GM18519 (cell line): Measurements from ENCODE around the gene SSX3.
"Not testable (repeated sequence)": the region's sequence is repeated elsewhere in the genome, so short reads cannot be mapped to it uniquely, and the experiment has no call there.

ENCODE experiments used
- ATAC-seq: cut with Tn5 transposase; IDR thresholded peaks from one replicate; pipeline ENCODE4 v1.9.1; 2021; ENCODE audit warnings: mild to moderate bottlenecking, moderate library complexity; ENCODE audit not compliant: unreplicated experiment, low FRiP score

Gene SSX3

GRCh38 chrX:48356315-48357094 is at the start of gene SSX3:
SSX3 (minus strand) TSS chrX:48356703; CDS start chrX:48355249, 1,454 bp downstream.
- not testable (repeated sequence) for ATAC-seq

- not testable (repeated sequence) for ATAC-seq
These were observed 41.3 kb upstream of the SSX3 start for GRCh38 chrX:48397825-48398224.

GRCh38 chrX:48396931-48397330 is 40.4 kb upstream of the SSX3 start:
- ATAC-seq, result not testable (repeated sequence)

GRCh38 chrX:48383239-48383638 is 26.7 kb upstream of the SSX3 start, which contains the start of gene SSX4:
SSX4 (plus strand) TSS chrX:48383539; CDS start chrX:48384054, 515 bp downstream.
- ATAC-seq, result not testable (repeated sequence)

- ATAC-seq, result not testable (repeated sequence)
These were observed 13.9 kb upstream of the SSX3 start for GRCh38 chrX:48370408-48370807.

- ATAC-seq, result not testable (repeated sequence)
These were observed 11.4 kb upstream of the SSX3 start for GRCh38 chrX:48367717-48368408.

GRCh38 chrX:48359281-48359680 is 2.8 kb upstream of the SSX3 start:
- ATAC-seq, result not testable (repeated sequence)

GRCh38 chrX:48357681-48358080 is 1.2 kb upstream of the SSX3 start:
- ATAC-seq, result no peak

- ATAC-seq, result not testable (repeated sequence)
These were observed 10.4 kb downstream of the SSX3 start for GRCh38 chrX:48346059-48346458.

- not testable (repeated sequence) for ATAC-seq
These were observed 42.5 kb downstream of the SSX3 start for GRCh38 chrX:48313996-48314395.

- no peak for ATAC-seq
These were observed 50.3 kb downstream of the SSX3 start for GRCh38 chrX:48306175-48306574.
